HG02938 (cell line): ENCODE measurements around the gene ITPRID2.
"Not testable (repeated sequence)": the region's sequence is repeated elsewhere in the genome, so short reads cannot be mapped to it uniquely, and the experiment has no call there.

Source experiments
- ATAC-seq: cut with Tn5 transposase; IDR thresholded peaks from one replicate; pipeline ENCODE4 v1.9.1; 2021; ENCODE audit warnings: mild to moderate bottlenecking, moderate library complexity; ENCODE audit not compliant: unreplicated experiment

Gene ITPRID2

DNA sequence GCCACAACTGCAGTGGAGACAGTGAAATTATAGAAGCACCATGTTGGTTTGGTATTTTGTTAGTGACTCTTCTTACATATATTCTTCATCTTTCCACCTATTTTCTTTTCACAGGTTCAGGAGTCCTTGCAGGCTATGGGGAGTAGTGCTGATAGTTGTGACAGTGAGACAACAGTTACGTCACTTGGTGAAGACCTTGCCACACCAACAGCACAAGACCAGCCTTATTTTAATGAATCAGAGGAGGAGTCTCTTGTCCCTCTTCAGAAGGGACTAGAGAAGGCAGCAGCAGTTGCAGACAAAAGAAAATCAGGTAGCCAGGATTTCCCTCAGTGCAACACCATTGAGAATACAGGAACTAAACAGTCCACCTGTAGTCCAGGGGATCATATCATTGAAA is 23.6 kb downstream of the ITPRID2 start:
- no peak for ATAC-seq

DNA sequence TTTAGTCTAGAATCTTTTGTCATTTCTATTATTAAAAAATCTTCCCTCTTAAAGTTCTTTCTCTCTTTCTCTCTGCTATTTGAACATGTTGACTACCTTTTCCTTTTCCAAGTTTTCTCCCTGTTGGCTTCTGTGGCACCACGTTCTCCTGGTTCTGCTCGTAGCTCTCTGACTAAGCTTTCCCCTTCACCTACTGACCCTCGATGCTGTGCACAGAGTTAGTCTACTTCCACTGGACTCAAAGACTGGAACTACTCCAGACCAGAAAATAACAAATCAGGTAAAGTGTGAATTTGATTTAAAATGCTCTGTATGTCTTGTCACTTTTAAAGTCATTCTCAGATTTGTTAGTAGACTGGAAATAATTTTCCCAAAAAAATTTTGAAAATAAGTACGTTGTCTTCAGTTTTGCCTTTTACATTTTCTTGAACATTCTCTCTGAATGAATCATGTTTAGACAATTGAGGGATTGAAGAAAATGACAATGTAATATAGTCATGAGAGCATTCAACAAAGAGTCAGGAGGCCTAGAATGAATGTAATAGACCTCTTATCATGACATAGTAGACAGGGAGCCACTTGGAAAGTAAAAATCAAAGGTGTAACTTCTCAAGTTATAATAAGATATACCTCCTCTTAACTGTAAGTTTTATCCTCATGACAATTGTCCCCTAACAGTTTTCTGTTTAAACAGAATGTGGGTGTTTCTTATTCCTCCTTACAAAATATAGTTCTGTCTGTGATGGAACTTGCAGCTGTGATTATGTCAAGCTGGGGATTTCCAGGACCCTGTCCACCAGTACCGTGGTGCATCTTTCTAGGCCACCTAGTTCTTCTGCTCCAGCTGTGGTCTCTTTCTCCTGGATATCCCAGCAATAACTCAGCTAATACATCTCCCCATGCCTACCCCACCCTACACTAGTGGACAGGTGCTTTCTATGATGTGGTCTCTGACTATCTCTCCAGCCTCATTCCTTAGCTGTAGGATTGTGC is 25.5 kb downstream of the ITPRID2 start:
- ATAC-seq = no peak

DNA sequence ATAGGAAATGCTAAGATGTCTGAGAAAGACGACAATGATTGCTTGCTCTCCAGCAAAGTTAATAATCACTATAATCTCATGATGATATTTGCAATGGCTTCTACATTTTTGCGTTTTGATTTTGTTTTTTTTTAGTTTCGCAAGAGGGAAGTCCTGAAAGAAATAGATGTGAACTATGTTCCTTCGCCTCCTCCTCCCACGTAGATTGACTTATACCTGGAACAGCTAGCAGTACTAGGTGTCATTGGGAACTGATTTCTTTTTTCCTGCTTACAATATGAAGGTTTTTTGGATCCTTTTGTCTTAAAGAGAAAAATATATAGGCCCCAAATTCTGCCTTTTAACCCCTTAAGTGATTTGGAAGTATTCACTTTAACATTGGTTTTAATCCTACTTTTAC is 26.7 kb downstream of the ITPRID2 start:
- ATAC-seq = no peak

DNA sequence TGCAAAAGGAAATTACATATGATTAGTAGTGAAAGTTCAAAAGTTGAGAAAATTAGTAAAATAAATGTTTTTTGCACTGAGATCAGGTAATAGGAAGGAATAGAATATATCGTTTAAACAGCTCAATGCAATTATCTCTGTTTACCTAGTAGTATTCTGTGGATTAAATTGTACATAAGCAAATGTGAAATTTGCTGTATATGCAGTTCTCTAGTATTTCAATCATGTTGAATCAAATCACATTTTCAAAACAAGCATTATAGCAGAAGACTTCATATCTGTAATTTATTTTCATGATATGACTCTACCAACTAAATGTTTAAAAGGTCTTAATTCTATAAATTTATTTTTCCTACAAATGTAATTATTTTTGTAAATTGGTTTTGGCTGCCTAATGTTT is 31.6 kb downstream of the ITPRID2 start:
- no peak for ATAC-seq

DNA sequence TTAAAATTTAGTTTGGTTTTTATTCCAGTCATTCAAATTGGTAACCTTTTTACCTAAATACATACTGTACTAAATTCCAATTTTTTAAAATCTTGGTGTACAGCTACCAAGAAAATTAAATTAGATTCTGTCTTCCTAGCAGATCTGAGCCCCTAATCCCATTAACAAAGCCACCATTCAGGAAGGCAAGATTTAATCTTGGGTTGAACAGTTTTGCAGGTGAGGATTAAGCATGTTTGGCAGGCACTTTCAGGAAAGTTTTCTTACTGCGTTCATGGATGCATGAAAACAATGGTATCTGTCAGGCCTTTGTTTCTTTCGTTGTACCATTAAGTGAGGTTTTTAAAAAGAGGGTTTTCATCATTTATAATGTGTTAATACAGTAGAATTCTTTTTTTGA is 32.8 kb downstream of the ITPRID2 start:
- ATAC-seq = no peak

DNA sequence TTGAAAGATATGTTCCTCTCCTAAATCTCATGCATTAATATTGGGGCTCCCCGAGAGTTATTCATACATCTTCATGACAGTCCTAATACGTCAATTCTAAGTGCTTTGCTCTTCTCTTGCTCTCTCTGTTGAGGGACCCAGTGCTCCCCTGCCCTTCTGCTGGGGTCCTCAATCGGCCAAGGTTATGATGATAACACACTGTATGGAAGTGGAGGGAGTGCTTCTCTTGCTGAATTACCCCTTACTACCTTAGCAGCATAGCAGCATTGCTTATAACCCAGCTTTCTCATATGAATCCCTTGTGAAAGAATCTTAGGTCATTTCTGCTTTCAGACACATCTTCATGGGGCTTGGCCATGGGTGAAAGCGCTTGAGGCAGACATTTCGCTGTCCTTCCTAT is 43.2 kb downstream of the ITPRID2 start:
- no peak for ATAC-seq

DNA sequence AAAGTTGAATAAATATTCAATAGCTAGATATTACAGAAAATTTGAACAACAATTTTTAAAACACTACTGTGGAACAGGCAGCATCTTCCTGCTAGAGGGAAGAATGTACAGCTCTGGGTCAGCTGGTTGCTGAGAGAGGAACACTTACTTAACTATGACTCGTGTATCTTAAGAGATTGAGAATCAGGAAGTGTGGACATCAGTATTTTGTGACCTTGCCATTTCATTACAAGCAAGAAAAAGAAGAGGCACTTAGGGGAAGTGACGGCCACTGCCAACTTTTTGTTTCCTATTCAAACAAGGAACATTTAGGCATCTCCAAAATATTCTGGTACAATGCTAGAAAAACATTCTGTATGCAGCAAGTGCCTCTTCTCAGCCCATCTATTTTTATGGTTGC is 45.9 kb downstream of the ITPRID2 start:
- no peak for ATAC-seq

DNA sequence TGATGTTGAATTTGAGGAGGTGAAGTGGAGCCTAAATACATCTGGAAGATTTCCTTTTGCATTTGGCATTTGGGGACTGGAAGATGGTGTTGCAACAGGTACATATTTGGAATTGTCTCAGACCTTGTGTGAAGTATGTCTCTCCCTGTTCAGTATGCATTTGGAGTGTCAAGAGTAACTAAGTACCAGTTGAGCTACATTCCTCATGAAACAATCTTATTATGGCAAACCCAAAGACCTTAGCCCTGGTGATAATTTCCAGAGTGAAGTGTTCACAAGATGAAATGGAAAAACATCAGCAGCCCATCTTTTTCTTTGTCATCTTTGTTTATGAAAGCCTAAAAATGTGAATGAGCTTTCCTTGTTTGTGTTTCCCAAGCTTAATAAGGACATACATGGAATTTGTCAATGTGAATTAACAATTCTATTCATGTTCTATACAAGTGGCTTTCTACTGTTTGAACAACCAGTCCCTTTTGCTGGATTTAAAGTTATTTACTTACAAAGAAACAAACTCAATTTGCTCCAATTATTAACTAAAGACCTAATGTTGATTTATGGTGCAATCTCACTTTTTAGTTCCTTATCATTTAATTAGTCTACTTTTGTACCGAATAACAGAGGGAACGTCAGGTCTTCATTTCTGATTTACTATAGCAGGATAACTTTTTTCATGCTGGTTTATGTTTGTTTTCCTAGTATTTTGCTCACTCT is 52.0 kb downstream of the ITPRID2 start:
- ATAC-seq = no peak

DNA sequence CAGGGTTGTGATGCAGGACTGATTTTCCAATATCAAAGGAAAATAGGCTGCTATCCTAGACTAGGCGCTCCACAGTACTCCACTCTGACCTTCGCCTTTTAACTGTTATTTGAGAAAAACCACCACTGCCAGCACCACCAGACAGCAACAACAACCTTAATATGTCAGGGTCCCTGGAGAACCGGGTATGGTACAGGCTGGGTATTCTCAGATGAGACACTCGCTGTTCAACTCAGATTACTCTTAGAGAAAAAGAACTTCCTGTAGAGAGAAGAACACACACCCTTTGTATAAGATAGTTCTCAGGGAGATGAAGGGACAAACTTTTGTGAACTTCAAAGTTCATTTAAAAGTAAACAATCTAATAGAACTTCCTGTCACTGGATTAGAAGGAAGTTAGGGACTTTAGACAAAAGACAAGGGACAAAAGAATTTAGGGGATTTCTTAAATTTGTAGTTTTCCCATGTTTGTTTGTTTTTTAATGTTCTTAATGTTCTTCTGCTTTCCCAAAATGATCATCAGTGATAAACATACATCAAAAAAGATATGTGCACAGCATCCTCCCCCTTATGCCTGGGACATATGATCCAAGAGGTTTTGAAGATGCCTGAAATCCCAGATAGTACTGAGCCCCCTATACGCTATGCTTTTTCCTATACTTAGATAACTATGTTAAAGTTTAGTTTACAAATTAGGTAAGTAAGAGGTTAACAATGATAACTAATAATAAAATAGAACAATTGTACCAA is 52.8 kb downstream of the ITPRID2 start:
- no peak for ATAC-seq

DNA sequence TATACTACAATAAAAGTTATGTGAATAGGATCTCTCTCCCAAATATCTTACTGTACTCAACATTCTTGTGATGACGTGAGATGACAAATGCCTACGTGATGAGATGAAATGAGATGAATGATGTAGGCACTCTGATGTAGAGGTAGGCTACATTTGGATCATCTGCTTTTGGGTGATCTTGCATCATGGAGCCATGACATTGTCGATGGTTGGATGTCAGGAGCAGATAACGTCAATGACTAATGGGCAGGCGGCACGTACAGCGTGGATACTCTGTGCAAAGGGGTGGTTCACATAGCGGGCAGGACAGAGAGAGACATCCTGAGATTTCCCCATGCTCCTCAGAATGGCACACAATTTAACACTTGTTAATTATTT is 53.4 kb downstream of the ITPRID2 start:
- no peak for ATAC-seq

DNA sequence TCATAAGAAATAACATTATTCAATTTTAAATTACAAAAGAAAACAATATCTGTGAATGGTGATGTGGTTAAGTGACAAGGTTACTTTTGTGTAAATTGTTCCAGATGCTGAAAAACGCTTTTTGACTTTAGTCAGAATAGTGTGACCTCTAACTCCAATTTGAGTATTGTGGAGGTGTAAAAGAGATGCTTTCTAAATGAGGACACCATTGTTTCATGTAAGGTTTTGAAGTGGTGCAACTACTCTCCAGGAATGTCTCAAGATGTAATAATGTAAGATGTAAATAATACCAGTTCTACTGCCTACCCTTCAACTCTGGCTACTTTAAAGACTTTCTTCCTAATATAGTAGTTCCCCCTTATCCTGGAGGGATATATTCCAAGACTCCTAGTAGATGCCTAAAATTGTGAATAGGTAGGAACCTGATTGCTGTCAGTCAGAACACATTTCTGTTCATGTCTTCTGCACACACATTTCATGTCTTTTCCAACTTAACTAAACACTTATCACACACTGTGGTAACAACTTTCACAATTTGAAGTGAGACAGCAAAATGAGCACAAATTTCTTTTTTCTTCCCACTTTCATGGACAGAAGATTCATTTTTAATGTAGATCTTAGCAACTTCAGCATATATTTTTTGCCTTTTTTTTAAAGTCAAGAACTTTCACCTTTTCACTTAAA is 55.1 kb downstream of the ITPRID2 start:
- ATAC-seq = no peak

DNA sequence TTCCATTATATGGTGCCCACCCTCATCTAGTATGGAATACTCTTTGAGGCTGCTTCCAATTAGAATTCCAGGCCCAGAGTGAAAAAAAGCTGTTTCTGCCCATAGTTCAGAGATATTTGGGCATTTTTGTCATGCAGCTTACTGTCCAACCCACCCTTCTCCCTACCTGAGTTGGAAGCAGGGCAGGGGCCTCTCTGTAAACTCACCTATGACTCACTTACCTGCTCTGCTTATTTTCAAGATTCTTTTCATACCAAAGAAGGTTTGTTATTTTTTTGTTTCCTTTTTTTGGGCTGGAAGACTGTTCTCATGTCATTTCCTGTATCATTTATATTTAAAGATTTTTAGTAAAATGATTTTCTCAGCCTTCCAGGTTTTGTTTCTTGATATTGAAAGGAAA is 55.7 kb downstream of the ITPRID2 start:
- ATAC-seq = no peak

DNA sequence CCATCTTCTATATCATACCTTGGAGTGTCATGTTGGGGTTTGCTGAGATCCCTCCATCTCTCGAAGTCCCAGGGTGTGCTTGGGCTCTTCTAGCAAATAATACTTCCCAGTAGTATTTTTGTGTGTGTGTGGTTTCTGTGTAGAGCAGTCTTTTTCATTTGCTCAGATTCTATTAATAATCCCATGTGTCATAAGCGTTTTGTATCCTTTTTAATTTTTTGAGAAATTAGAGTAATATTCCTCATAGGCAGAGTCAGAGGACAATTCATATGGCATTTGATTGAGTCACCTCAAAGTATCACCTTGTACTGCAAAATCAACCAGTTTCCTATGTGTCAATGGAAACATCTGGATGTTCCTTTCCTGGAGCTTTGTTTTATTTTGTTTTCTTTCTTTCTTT is 56.7 kb downstream of the ITPRID2 start:
- ATAC-seq = no peak

DNA sequence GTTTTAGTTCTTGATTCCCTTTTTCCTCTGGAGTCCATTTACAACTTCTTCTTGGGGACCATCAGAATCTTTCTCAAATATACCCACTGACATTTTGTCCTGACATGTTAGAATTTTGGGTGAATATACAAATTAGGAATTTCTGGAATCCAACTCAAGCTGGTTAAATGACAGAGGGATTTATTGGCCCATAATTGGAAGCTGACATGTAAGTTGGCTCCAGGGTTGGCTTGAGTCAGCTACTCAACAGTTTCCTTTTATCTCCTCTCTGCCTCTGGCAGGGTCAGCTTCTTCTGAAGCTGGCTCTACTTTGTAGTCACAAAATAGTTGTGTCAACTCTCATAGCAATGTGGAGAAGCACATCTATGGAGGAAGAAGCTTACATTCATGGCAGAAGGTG is 57.5 kb downstream of the ITPRID2 start:
- no peak for ATAC-seq

DNA sequence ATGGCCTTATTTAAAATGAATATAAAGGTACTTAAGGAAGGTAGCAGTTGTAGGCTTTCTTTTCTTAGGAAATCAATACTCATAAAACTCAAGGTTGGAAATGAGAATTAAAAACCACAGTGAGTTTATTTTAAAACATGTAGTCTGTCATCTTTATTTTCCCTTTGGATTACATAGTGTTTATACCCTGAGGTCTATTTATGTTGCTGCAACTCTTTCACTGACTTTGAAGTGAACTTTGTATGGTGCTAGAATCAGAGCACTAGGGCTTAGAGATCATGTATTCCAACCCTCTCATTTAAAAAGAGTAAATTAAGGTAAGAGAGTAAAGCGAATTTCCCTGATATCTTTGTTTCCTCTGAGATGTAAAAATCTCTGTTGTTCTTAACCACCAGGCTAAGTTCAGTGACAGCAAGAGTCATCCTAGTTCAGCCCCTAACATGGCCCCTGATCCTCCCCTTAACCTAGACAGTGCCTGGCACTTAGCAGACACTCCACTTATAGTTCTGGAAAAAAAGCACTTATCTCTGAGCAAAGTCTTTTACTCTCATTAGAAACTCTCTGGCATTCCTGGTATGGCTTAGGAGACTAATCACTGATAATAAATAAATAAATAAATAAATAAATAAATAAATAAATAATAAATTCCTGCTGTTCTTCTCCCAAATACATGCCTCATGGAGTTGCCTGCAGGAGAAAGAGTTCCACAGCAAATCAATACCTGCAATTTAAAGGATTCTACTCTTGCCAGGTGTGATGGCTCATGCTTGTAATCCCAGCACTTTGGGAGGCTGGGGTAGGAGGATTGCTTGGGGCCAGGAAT is 61.1 kb downstream of the ITPRID2 start:
- ATAC-seq = no peak

DNA sequence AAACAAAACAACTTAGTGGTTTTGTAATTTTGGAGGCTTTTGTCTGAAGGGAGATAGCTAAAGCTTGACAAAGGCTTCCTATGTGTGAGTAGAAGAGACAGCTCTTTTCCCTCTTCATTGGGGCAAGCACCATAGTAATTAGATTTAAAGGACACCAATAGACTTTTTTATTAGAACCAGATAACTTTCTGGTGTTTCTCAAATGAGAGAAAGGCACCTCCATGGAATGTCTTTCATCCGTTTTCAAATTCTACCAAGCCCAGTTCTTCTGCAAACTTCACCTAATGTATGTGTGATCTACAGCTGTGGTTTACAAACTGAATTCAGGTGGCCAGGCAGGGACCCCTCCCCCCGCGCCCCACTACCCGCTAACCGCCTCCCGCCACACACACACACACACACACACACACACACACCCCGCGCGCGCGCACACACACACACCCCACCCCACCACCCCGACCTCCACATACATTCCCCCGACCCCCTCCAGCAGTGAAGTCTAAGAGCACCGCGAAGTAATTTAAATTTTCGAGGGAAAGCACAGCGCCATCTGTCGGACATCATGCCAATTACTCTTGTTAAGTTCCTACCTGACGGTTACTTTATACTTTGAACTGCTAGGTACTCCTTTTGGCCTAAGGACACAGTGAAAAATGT is 62.5 kb downstream of the ITPRID2 start:
- ATAC-seq = peak; percentile 68

DNA sequence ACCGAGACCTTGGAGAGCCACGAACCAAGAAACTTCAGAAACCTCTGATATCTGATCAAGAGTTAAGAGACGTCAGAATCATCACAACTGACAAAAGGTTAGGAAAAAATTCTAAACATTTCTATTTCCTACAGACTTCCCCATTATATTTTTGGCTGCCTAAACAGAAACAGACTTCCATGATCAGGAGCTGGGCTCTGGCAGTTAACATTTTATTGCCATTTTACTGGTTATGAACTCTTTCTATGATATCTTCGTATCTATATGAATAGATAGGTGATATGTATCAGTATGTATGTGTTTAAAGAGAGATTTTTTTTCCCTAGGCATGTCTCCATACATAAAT is 63.0 kb downstream of the ITPRID2 start:
- ATAC-seq = no peak

DNA sequence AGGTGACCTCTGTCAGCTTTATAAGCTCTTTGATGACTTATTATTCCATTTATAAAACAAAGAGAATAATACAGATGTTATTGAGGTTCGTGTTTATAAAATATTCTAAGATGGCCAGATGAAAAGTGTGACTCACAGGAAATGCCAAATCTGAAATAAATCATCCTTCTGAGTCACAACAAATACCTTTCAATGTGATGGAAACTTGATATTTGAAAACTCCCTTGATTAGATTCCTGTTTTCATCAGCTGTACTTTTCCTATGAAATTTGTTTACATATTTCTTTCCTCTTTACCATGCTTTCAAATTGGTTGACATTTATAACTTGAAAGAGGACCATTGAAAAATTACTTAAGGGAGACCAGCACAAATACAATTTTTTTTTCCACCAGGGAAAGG is 63.5 kb downstream of the ITPRID2 start:
- no peak for ATAC-seq

DNA sequence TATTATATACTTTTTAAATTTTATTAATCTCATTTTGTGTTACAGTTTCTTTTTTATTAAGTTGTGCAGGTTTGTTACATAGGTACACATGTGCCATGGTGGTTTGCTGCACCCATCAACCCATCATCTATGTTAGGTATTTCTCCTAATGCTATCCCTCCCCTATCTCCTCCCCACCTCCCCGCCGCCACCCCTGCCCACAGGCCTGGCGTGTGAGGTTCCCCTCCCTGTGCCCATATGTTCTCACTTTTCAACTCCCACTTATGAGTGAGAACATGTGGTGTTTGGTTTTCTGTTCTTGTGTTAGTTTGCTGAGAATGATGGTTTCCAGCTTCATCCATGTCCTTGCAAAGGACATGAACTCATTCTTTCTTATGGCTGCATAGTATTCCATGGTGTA is 64.3 kb downstream of the ITPRID2 start:
- ATAC-seq = not testable (repeated sequence)

DNA sequence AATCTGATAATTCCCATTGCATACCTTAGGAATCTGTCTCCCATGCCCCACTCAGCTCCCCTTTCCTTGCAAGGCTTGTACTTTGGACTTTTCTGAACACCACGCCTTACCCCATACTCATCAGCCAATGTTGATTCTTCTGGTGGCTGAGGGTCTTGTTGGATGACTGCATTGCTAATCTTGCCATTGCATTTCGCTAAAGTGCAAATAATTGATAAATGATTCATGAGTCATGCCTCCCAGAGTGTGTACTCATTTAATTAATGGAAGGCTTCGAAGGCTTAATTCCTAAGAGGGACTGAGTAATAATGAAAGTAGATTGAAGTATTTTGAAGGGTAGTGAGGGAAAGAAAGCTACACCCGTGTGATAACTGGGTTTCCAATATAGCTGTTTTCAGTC is 66.1 kb downstream of the ITPRID2 start:
- no peak for ATAC-seq
